ENCODE measurements around the gene DCST1. TPM values are rescaled to one million over a fixed set of nuclear protein-coding genes. Genes with fewer than 3 reads are reported as not detected.

Gene DCST1
- total RNA-seq, 1 donor from 2014 or later = not detected

GRCh38 chr1:155005076-155006011, 28.3 kb upstream of the DCST1 start:
- Mint-ChIP-seq H3K27me3 (no peaks in the 10 kb centered on the region), H3K36me3 (ENCODE audit: insufficient read depth) (no peaks in the 10 kb centered on the region), H3K4me1 (ENCODE audit: low read depth) (peaks cover 13% of the 10 kb centered on the region), H3K27ac (no peak overlapping the region), H3K4me3 (ENCODE audit: low read depth) (peak overlapping the region; percentile 53), H3K9me3 (ENCODE audit: low read depth) (no peaks in the 10 kb centered on the region)
- no peak for DNase-seq (ENCODE audit: low spot score, unreplicated experiment)
- no peak for TF ChIP-seq CTCF (IDR thresholded peaks at IDR 0.05; ENCODE audit: unreplicated experiment)

GRCh38 chr1:155006601-155007101, 27.0 kb upstream of the DCST1 start:
- no peaks in the 10 kb centered on the region for H3K9me3 Mint-ChIP-seq (ENCODE audit: low read depth)
- no peaks in the 10 kb centered on the region for H3K36me3 Mint-ChIP-seq (ENCODE audit: insufficient read depth)
- H3K4me3 Mint-ChIP-seq (ENCODE audit: low read depth) = peak overlapping the region; percentile 50
- TF ChIP-seq CTCF (IDR thresholded peaks at IDR 0.05; ENCODE audit: unreplicated experiment) = no peak
- no peak overlapping the region for H3K27ac Mint-ChIP-seq
- no peak for DNase-seq (ENCODE audit: low spot score, unreplicated experiment)
- no peaks in the 10 kb centered on the region for H3K27me3 Mint-ChIP-seq
- peaks cover 13% of the 10 kb centered on the region for H3K4me1 Mint-ChIP-seq (ENCODE audit: low read depth)

- DNase-seq (ENCODE audit: low spot score, unreplicated experiment) = no peak
- H3K4me1 Mint-ChIP-seq (ENCODE audit: low read depth) = peaks cover 13% of the 10 kb centered on the region
- no peak overlapping the region for H3K4me3 Mint-ChIP-seq (ENCODE audit: low read depth)
- no peak overlapping the region for H3K27ac Mint-ChIP-seq
- no peaks in the 10 kb centered on the region for H3K27me3 Mint-ChIP-seq
- H3K36me3 Mint-ChIP-seq (ENCODE audit: insufficient read depth) = no peaks in the 10 kb centered on the region
- no peaks in the 10 kb centered on the region for H3K9me3 Mint-ChIP-seq (ENCODE audit: low read depth)
- TF ChIP-seq CTCF (IDR thresholded peaks at IDR 0.05; ENCODE audit: unreplicated experiment) = no peak
Measured at GRCh38 chr1:155007251-155007828, 26.3 kb upstream of the DCST1 start.

GRCh38 chr1:155008015-155008941, 25.3 kb upstream of the DCST1 start:
- no peaks in the 10 kb centered on the region for H3K9me3 Mint-ChIP-seq (ENCODE audit: low read depth)
- no peak for DNase-seq (ENCODE audit: low spot score, unreplicated experiment)
- H3K27ac Mint-ChIP-seq = no peak overlapping the region
- H3K36me3 Mint-ChIP-seq (ENCODE audit: insufficient read depth) = no peaks in the 10 kb centered on the region
- H3K4me3 Mint-ChIP-seq (ENCODE audit: low read depth) = no peak overlapping the region
- no peaks in the 10 kb centered on the region for H3K27me3 Mint-ChIP-seq
- peaks cover 13% of the 10 kb centered on the region for H3K4me1 Mint-ChIP-seq (ENCODE audit: low read depth)
- TF ChIP-seq CTCF (IDR thresholded peaks at IDR 0.05; ENCODE audit: unreplicated experiment) = no peak
